ENCODE measurements around the gene CHST15. TPM values are rescaled to one million over a fixed set of nuclear protein-coding genes. Genes with fewer than 3 reads are reported as not detected.

Gene CHST15
- total and polyA plus RNA-seq, 4 donors: 2.9 to 16.5 (median 6.4) TPM

- peak overlapping the region in 1 of 2 donors; percentile 18 for H3K27ac ChIP-seq (ENCODE audit: low read depth in 1 of 2, low read length in 2 of 2)
- TF ChIP-seq HNF4G (IDR thresholded peaks at IDR 0.05): no peak
- TF ChIP-seq TAF1 (conservative IDR thresholded peaks at IDR 0.05): no peak
- TF ChIP-seq ZBTB33 (IDR thresholded peaks at IDR 0.05): no peak
- TF ChIP-seq GABPA (IDR thresholded peaks at IDR 0.05 in 1 of 2, conservative IDR thresholded peaks at IDR 0.05 in 1 of 2): no peak
- TF ChIP-seq YY1 (IDR thresholded peaks at IDR 0.05): no peak
- TF ChIP-seq JUND (IDR thresholded peaks at IDR 0.05): no peak
- TF ChIP-seq FOXA1 (IDR thresholded peaks at IDR 0.05): no peak
- no peak for TF ChIP-seq REST (IDR thresholded peaks at IDR 0.05)
- no peak for TF ChIP-seq FOXA2 (IDR thresholded peaks at IDR 0.05)
- TF ChIP-seq CTCF (IDR thresholded peaks at IDR 0.05; ENCODE audit: low read depth, low read length, missing input control): no peak
- TF ChIP-seq HNF4A (conservative IDR thresholded peaks at IDR 0.05): no peak
- no peak for TF ChIP-seq MAX (IDR thresholded peaks at IDR 0.05)
- TF ChIP-seq SP1 (IDR thresholded peaks at IDR 0.05): no peak
- TF ChIP-seq NR2F2 (IDR thresholded peaks at IDR 0.05): no peak
- TF ChIP-seq RAD21 (IDR thresholded peaks at IDR 0.05): no peak
- no peak for TF ChIP-seq EGR1 (IDR thresholded peaks at IDR 0.05; ENCODE audit: low read depth in 2 of 2)
- no peak for TF ChIP-seq ATF3 (IDR thresholded peaks at IDR 0.05)
- TF ChIP-seq RXRA (IDR thresholded peaks at IDR 0.05): no peak
- DNase-seq (ENCODE audit: low spot score): no peak
- H3K4me1 ChIP-seq (ENCODE audit: control insufficient read depth in 4 of 4, insufficient read depth in 4 of 4, low read length in 3 of 4): peaks cover 3 to 8% (median 3%) of the 10 kb centered on the region in 4 donors
- no peak overlapping the region for H3K4me3 ChIP-seq (ENCODE audit: low read depth in 1 of 3, low read length in 3 of 3)
- WGBS: 55% methylated on average over 12 of the region's 12 CpGs
- peaks cover 0 to 3% (median 2%) of the 10 kb centered on the region in 4 donors for H3K27me3 ChIP-seq (ENCODE audit: control insufficient read depth in 4 of 4, insufficient read depth in 4 of 4, low read length in 3 of 4)
- no peaks in the 10 kb centered on the region for H3K36me3 ChIP-seq (ENCODE audit: control insufficient read depth in 4 of 4, insufficient read depth in 3 of 4, low read depth in 1 of 4, low read length in 3 of 4)
- no peaks in the 10 kb centered on the region for H3K9me3 ChIP-seq (ENCODE audit: control insufficient read depth in 4 of 4, low read length in 3 of 4)
- H3K9ac ChIP-seq (ENCODE audit: low read depth in 1 of 2, low read length in 2 of 2): no peak overlapping the region
Observed at GRCh38 chr10:124075231-124075955, 18.0 kb downstream of the CHST15 start.
